ENCODE results near the gene DPH2. TPM values are rescaled to one million over a fixed set of nuclear protein-coding genes. Genes with fewer than 3 reads are reported as not detected.

DPH2 gene
- total RNA-seq, 1 experiment from 2014 or later, result 57.5 TPM

DNA sequence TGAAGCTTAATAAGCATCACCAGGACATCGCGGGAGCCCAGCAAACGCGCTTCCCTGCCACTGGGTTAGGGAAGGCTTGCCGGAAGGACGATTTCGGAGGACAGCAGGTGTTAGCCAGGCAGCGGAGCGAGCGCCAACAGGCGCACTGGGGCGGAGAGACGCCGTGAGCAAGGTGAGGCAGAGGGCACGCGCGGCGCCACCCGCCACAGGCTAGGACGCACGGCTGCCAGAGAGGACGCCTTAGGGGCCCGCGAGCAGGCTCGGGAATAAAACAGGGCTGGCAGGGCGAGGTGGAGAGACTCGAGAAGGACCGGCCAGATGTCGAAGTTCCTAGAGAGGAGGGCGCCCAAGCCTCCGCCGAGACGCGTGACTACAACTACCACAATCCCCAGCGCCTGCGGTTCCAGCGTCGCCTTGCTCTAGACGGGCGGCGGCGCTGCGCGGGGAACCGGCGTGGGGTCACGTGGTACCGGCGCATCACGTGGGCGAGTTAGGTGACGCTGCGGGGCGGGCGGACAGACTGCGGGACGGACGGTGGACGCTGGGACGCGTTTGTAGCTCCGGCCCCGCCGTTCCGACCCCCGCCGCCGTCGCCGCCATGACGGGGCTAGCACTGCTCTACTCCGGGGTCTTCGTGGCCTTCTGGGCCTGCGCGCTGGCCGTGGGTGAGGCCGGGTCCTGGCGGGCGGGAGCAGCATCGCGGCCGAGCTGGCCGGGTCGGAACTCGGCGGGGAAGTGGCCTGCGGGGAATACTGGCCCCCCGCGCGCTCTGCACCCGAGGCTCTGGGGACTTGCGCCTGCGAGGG is 4.8 kb downstream of the DPH2 start, which contains the start of gene ATP6V0B (continued):
- peak; percentile 88 for TF ChIP-seq FOXK1 (CRISPR knock-in tag; IDR thresholded peaks at IDR 0.05)
- TF ChIP-seq SMAD4 (CRISPR knock-in tag; IDR thresholded peaks at IDR 0.05), result no peak
- TF ChIP-seq ZNF317 (CRISPR knock-in tag; IDR thresholded peaks at IDR 0.05; ENCODE audit: borderline replicate concordance, low read depth), result no peak
- TF ChIP-seq, protein P1, sequence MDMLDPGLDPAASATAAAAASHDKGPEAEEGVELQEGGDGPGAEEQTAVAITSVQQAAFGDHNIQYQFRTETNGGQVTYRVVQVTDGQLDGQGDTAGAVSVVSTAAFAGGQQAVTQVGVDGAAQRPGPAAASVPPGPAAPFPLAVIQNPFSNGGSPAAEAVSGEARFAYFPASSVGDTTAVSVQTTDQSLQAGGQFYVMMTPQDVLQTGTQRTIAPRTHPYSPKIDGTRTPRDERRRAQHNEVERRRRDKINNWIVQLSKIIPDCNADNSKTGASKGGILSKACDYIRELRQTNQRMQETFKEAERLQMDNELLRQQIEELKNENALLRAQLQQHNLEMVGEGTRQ (CRISPR knock-in tag; IDR thresholded peaks at IDR 0.05), result peak; percentile 100
- TF ChIP-seq, protein P2, sequence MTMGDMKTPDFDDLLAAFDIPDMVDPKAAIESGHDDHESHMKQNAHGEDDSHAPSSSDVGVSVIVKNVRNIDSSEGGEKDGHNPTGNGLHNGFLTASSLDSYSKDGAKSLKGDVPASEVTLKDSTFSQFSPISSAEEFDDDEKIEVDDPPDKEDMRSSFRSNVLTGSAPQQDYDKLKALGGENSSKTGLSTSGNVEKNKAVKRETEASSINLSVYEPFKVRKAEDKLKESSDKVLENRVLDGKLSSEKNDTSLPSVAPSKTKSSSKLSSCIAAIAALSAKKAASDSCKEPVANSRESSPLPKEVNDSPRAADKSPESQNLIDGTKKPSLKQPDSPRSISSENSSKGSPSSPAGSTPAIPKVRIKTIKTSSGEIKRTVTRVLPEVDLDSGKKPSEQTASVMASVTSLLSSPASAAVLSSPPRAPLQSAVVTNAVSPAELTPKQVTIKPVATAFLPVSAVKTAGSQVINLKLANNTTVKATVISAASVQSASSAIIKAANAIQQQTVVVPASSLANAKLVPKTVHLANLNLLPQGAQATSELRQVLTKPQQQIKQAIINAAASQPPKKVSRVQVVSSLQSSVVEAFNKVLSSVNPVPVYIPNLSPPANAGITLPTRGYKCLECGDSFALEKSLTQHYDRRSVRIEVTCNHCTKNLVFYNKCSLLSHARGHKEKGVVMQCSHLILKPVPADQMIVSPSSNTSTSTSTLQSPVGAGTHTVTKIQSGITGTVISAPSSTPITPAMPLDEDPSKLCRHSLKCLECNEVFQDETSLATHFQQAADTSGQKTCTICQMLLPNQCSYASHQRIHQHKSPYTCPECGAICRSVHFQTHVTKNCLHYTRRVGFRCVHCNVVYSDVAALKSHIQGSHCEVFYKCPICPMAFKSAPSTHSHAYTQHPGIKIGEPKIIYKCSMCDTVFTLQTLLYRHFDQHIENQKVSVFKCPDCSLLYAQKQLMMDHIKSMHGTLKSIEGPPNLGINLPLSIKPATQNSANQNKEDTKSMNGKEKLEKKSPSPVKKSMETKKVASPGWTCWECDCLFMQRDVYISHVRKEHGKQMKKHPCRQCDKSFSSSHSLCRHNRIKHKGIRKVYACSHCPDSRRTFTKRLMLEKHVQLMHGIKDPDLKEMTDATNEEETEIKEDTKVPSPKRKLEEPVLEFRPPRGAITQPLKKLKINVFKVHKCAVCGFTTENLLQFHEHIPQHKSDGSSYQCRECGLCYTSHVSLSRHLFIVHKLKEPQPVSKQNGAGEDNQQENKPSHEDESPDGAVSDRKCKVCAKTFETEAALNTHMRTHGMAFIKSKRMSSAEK (CRISPR knock-in tag; IDR thresholded peaks at IDR 0.05; ENCODE audit: borderline replicate concordance), result no peak; the same call in 1 of the 2 replicates
- 0 out of 2 replicates have a peak, but pooled peaks have one; percentile 13 for TF ChIP-seq JUN (CRISPR knock-in tag; IDR thresholded peaks at IDR 0.05)
- TF ChIP-seq, protein P3, sequence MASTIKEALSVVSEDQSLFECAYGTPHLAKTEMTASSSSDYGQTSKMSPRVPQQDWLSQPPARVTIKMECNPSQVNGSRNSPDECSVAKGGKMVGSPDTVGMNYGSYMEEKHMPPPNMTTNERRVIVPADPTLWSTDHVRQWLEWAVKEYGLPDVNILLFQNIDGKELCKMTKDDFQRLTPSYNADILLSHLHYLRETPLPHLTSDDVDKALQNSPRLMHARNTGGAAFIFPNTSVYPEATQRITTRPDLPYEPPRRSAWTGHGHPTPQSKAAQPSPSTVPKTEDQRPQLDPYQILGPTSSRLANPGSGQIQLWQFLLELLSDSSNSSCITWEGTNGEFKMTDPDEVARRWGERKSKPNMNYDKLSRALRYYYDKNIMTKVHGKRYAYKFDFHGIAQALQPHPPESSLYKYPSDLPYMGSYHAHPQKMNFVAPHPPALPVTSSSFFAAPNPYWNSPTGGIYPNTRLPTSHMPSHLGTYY (CRISPR knock-in tag; IDR thresholded peaks at IDR 0.05), result peak; percentile 86; the same call in 1 of the 2 replicates
- no peak for TF ChIP-seq ELF4 (CRISPR knock-in tag; IDR thresholded peaks at IDR 0.05; ENCODE audit: low read depth)
- TF ChIP-seq, protein P4, sequence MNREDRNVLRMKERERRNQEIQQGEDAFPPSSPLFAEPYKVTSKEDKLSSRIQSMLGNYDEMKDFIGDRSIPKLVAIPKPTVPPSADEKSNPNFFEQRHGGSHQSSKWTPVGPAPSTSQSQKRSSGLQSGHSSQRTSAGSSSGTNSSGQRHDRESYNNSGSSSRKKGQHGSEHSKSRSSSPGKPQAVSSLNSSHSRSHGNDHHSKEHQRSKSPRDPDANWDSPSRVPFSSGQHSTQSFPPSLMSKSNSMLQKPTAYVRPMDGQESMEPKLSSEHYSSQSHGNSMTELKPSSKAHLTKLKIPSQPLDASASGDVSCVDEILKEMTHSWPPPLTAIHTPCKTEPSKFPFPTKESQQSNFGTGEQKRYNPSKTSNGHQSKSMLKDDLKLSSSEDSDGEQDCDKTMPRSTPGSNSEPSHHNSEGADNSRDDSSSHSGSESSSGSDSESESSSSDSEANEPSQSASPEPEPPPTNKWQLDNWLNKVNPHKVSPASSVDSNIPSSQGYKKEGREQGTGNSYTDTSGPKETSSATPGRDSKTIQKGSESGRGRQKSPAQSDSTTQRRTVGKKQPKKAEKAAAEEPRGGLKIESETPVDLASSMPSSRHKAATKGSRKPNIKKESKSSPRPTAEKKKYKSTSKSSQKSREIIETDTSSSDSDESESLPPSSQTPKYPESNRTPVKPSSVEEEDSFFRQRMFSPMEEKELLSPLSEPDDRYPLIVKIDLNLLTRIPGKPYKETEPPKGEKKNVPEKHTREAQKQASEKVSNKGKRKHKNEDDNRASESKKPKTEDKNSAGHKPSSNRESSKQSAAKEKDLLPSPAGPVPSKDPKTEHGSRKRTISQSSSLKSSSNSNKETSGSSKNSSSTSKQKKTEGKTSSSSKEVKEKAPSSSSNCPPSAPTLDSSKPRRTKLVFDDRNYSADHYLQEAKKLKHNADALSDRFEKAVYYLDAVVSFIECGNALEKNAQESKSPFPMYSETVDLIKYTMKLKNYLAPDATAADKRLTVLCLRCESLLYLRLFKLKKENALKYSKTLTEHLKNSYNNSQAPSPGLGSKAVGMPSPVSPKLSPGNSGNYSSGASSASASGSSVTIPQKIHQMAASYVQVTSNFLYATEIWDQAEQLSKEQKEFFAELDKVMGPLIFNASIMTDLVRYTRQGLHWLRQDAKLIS (CRISPR knock-in tag; IDR thresholded peaks at IDR 0.05; ENCODE audit: borderline replicate concordance), result no peak
- TF ChIP-seq, protein P5, sequence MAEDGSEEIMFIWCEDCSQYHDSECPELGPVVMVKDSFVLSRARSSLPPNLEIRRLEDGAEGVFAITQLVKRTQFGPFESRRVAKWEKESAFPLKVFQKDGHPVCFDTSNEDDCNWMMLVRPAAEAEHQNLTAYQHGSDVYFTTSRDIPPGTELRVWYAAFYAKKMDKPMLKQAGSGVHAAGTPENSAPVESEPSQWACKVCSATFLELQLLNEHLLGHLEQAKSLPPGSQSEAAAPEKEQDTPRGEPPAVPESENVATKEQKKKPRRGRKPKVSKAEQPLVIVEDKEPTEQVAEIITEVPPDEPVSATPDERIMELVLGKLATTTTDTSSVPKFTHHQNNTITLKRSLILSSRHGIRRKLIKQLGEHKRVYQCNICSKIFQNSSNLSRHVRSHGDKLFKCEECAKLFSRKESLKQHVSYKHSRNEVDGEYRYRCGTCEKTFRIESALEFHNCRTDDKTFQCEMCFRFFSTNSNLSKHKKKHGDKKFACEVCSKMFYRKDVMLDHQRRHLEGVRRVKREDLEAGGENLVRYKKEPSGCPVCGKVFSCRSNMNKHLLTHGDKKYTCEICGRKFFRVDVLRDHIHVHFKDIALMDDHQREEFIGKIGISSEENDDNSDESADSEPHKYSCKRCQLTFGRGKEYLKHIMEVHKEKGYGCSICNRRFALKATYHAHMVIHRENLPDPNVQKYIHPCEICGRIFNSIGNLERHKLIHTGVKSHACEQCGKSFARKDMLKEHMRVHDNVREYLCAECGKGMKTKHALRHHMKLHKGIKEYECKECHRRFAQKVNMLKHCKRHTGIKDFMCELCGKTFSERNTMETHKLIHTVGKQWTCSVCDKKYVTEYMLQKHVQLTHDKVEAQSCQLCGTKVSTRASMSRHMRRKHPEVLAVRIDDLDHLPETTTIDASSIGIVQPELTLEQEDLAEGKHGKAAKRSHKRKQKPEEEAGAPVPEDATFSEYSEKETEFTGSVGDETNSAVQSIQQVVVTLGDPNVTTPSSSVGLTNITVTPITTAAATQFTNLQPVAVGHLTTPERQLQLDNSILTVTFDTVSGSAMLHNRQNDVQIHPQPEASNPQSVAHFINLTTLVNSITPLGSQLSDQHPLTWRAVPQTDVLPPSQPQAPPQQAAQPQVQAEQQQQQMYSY (CRISPR knock-in tag; IDR thresholded peaks at IDR 0.05), result no peak
- TF ChIP-seq TCF7 (CRISPR knock-in tag; IDR thresholded peaks at IDR 0.05; ENCODE audit: low read depth), result no peak
- TF ChIP-seq CBFB (CRISPR knock-in tag; IDR thresholded peaks at IDR 0.05; ENCODE audit: low read depth), result no peak
- TF ChIP-seq, protein P6, sequence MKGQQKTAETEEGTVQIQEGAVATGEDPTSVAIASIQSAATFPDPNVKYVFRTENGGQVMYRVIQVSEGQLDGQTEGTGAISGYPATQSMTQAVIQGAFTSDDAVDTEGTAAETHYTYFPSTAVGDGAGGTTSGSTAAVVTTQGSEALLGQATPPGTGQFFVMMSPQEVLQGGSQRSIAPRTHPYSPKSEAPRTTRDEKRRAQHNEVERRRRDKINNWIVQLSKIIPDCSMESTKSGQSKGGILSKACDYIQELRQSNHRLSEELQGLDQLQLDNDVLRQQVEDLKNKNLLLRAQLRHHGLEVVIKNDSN (CRISPR knock-in tag; IDR thresholded peaks at IDR 0.05), result peak; percentile 100
- TF ChIP-seq ETV6 (CRISPR knock-in tag; IDR thresholded peaks at IDR 0.05), result no peak; the same call in 1 of the 2 replicates
- TF ChIP-seq PRRX2 (CRISPR knock-in tag; IDR thresholded peaks at IDR 0.05), result peak; percentile 90; the same call in 1 of the 2 replicates

All from WTC11 (cell line).